ENCODE measurements around the gene KLK13. TPM values are rescaled to one million over a fixed set of nuclear protein-coding genes. Genes with fewer than 3 reads are reported as not detected.

The KLK13 gene
- total RNA-seq, 1 donor from 2014 or later, result not detected

DNA sequence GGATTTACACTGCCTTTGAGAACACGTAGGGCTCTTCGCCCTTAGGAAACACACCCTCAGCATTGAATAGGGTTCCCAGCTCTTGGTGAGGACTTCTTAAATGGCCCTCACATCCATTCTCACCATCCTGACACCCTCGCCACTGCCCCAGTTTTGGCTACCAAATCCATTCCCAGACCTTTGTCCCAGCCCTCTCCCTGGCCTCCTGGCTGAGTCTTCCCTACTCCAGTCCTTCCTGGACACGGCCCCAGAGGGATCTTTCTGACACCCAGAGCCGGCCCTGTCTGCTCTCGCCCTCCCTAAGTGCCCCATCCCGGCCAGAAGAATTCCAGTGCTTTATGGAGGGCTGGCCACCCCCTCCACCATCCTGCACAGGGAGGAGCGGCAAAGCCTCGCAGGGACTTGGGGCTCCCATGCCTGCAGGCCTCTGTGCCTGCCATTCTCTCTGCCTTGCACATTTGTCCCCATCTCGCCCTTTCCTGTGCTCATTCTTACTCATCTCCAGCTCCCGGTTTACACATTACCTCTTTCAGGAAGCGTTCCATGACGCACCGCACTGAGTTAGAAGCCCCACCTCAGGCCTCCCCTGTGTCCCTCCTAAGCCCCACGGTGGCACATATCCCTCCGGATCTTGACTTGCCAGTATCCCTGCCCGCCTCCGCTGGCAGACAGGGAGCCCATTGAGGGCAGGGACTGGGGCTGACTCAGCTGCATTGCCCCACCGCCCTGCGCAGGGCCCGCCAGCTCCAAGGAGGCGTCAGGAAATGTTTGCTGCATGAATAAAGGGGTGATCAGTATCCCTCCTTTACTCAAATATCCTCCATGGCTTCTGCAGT, 28.8 kb upstream of the KLK13 start:
- Mint-ChIP-seq H3K36me3 (ENCODE audit: unreplicated experiment) (no peaks in the 10 kb centered on the region), H3K27ac (ENCODE audit: unreplicated experiment) (no peak overlapping the region), H3K27me3 (ENCODE audit: unreplicated experiment) (peaks cover 8% of the 10 kb centered on the region), H3K4me3 (ENCODE audit: unreplicated experiment) (no peak overlapping the region), H3K4me1 (ENCODE audit: low read depth, unreplicated experiment) (no peaks in the 10 kb centered on the region), H3K9me3 (ENCODE audit: unreplicated experiment) (peaks cover 10% of the 10 kb centered on the region)
- DNase-seq, result no peak
- TF ChIP-seq, protein P1, sequence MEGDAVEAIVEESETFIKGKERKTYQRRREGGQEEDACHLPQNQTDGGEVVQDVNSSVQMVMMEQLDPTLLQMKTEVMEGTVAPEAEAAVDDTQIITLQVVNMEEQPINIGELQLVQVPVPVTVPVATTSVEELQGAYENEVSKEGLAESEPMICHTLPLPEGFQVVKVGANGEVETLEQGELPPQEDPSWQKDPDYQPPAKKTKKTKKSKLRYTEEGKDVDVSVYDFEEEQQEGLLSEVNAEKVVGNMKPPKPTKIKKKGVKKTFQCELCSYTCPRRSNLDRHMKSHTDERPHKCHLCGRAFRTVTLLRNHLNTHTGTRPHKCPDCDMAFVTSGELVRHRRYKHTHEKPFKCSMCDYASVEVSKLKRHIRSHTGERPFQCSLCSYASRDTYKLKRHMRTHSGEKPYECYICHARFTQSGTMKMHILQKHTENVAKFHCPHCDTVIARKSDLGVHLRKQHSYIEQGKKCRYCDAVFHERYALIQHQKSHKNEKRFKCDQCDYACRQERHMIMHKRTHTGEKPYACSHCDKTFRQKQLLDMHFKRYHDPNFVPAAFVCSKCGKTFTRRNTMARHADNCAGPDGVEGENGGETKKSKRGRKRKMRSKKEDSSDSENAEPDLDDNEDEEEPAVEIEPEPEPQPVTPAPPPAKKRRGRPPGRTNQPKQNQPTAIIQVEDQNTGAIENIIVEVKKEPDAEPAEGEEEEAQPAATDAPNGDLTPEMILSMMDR (IDR thresholded peaks at IDR 0.05; ENCODE audit: partially characterized antibody, unreplicated experiment), result no peak

DNA sequence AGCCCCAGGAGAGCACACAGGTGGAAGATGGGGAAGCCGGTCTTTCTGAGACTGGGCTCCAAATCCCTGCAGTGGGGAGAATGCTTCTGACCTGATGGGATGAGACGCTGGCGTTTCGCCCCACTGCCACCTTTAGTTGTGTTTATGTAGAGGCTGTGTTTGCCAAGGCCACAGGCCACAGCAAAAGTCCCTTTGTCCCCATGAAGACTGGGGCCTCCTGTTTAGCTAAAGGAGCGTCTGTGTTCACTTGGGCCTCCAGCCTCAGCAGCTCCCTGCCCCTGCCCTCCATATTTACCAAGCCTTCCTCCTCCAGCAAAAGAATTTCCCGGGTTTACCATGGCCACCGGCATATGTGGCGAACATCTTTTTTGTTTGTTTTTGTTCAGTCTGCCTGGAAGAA, 28.2 kb upstream of the KLK13 start:
- no peaks in the 10 kb centered on the region for H3K36me3 Mint-ChIP-seq (ENCODE audit: unreplicated experiment)
- peaks cover 10% of the 10 kb centered on the region for H3K9me3 Mint-ChIP-seq (ENCODE audit: unreplicated experiment)
- DNase-seq, result no peak
- H3K27me3 Mint-ChIP-seq (ENCODE audit: unreplicated experiment), result peaks cover 8% of the 10 kb centered on the region
- H3K4me3 Mint-ChIP-seq (ENCODE audit: unreplicated experiment), result no peak overlapping the region
- H3K4me1 Mint-ChIP-seq (ENCODE audit: low read depth, unreplicated experiment), result no peaks in the 10 kb centered on the region
- no peak overlapping the region for H3K27ac Mint-ChIP-seq (ENCODE audit: unreplicated experiment)
- TF ChIP-seq, protein P1 (IDR thresholded peaks at IDR 0.05; ENCODE audit: partially characterized antibody, unreplicated experiment), result no peak

DNA sequence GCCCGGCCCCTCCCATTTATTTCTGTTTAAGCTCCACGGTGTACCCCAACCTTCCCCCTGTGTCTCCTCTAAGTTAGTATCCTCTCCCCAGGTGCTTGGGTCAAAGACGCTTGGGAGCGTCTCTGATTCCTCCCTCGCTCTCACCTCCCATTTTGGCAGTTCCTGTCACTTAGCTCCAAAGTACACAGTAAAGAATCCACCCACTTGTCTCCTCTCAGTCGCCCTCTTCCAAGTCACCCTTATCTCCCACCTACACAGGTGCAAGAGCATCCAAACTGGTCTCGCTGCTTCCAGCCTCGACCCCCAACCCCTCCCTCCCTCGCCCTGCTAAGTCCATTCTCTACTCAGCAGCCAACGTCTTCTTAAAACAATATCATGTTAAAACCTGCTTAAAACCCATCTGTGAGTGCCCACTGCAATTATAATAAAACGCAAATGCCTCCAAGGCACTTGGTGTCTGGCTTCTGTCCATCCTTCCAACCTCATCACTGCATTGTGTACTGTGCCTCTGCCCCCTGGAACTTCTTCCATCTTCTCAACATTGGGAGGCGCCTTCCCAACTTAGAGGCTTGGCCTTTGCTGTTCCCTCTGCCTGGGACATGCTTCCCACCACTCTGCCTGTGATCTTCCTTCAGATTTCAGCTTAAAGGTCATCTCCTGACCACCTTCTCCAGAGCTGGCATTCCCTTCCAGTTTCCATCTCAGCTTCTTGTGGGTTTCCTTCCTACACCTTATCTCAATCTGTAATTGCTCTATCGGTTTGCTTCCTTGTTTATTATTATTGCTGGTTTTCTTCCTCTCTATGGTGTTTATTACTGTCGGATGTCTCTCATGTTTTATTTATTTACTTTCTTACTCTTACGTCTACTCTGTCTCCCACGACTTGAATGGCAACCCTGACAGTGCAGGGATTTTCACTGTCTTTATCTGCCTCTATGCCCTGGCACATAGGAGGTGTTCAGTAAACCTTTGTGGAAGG, 27.3 kb upstream of the KLK13 start:
- TF ChIP-seq, protein P1 (IDR thresholded peaks at IDR 0.05; ENCODE audit: partially characterized antibody, unreplicated experiment), result no peak
- no peak overlapping the region for H3K4me3 Mint-ChIP-seq (ENCODE audit: unreplicated experiment)
- no peak for DNase-seq
- peaks cover 10% of the 10 kb centered on the region for H3K9me3 Mint-ChIP-seq (ENCODE audit: unreplicated experiment)
- H3K36me3 Mint-ChIP-seq (ENCODE audit: unreplicated experiment), result no peaks in the 10 kb centered on the region
- peaks cover 8% of the 10 kb centered on the region for H3K27me3 Mint-ChIP-seq (ENCODE audit: unreplicated experiment)
- no peak overlapping the region for H3K27ac Mint-ChIP-seq (ENCODE audit: unreplicated experiment)
- H3K4me1 Mint-ChIP-seq (ENCODE audit: low read depth, unreplicated experiment), result no peaks in the 10 kb centered on the region

DNA sequence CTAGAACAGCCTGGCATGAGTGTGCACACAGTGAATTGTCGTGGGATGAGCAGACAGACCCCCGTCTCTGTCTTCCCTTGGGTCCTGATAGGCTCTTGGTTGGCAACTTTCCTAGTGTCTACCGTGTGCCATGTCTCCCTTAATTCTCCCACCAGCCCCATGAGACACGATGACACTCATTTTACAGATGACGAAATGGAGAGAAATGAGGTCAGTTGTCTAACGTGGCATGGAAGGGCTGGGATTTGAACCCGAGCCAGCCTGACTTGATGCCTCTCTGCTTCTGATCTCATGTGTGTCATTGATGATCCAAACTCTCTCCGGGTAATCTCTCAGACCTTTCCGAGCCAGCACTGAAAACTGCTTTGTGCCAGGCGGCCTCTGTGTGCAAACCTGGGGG, 26.2 kb upstream of the KLK13 start:
- Mint-ChIP-seq H3K9me3 (ENCODE audit: unreplicated experiment) (peaks cover 6% of the 10 kb centered on the region), H3K27ac (ENCODE audit: unreplicated experiment) (no peak overlapping the region), H3K27me3 (ENCODE audit: unreplicated experiment) (peaks cover 5% of the 10 kb centered on the region), H3K4me3 (ENCODE audit: unreplicated experiment) (no peak overlapping the region), H3K36me3 (ENCODE audit: unreplicated experiment) (no peaks in the 10 kb centered on the region), H3K4me1 (ENCODE audit: low read depth, unreplicated experiment) (no peaks in the 10 kb centered on the region)
- TF ChIP-seq, protein P1 (IDR thresholded peaks at IDR 0.05; ENCODE audit: partially characterized antibody, unreplicated experiment), result no peak
- DNase-seq, result no peak
